ENCODE data around the gene TAGLN3.

Gene TAGLN3

GRCh38 chr3:111978583-111979433 is 19.9 kb upstream of the TAGLN3 start, which contains the start of gene ABHD10:
Gene ABHD10 (plus strand): TSS chr3:111979026. CDS start chr3:111979062, 36 bp downstream.
- no peak for TF ChIP-seq CTCF (IDR thresholded peaks at IDR 0.05; ENCODE audit: insufficient read depth, missing control alignments)
- FAIRE-seq = peak; percentile 94

GRCh38 chr3:111979434-111980038 is 19.2 kb upstream of the TAGLN3 start:
- DNase-seq (ENCODE audit: insufficient read length, low spot score) = no peak
- FAIRE-seq = peak; percentile 6
- no peak for TF ChIP-seq CTCF (IDR thresholded peaks at IDR 0.05; ENCODE audit: insufficient read depth, missing control alignments)

More at GRCh38 chr3:111978583-111979433, 19.9 kb upstream of the TAGLN3 start, which contains the start of gene ABHD10:
- peak; percentile 37 for DNase-seq (ENCODE audit: insufficient read length, low spot score)

- TF ChIP-seq CTCF (IDR thresholded peaks at IDR 0.05; ENCODE audit: insufficient read depth, missing control alignments) = no peak
- DNase-seq (ENCODE audit: insufficient read length, low spot score) = no peak
- no peak for FAIRE-seq
Observed at GRCh38 chr3:111980716-111981456, 17.8 kb upstream of the TAGLN3 start.

- FAIRE-seq = peak; percentile 73
- TF ChIP-seq CTCF (IDR thresholded peaks at IDR 0.05; ENCODE audit: insufficient read depth, missing control alignments) = no peak
- no peak for DNase-seq (ENCODE audit: insufficient read length, low spot score)
Observed at GRCh38 chr3:111981457-111981763, 17.3 kb upstream of the TAGLN3 start.

- FAIRE-seq (no peak), DNase-seq (ENCODE audit: insufficient read length, low spot score) (no peak)
Observed at GRCh38 chr3:111984636-111985298, 14.0 kb upstream of the TAGLN3 start.

GRCh38 chr3:111986800-111987199 is 11.9 kb upstream of the TAGLN3 start:
- TF ChIP-seq CTCF (IDR thresholded peaks at IDR 0.05; ENCODE audit: insufficient read depth, missing control alignments) = no peak
- DNase-seq (ENCODE audit: insufficient read length, low spot score) (no peak), FAIRE-seq (no peak)

More at GRCh38 chr3:111984636-111985298, 14.0 kb upstream of the TAGLN3 start:
- no peak for TF ChIP-seq CTCF (IDR thresholded peaks at IDR 0.05; ENCODE audit: insufficient read depth, missing control alignments)

All from D721Med (cell line).